ENCODE measurements around the gene NMBR.

DNA sequence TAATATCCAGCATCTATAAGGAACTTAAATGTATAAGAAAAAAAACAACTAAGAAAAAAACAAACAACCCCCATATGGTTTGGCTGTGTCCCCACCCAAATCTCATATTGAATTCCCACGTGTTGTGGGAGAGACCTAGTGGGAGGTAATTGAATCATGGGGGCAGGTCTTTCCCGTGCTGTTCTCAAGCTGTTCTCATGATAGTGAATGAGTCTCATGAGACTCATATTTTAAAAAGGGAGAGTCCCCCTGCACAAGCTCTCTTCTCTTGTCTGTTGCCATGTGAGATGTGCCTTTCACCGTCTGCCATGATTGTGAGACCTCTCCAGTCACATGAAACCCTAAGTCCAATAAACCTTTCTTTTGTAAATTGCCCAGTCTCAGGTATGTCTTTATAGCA is 119.8 kb downstream of the NMBR start:
- TF ChIP-seq, protein P1, sequence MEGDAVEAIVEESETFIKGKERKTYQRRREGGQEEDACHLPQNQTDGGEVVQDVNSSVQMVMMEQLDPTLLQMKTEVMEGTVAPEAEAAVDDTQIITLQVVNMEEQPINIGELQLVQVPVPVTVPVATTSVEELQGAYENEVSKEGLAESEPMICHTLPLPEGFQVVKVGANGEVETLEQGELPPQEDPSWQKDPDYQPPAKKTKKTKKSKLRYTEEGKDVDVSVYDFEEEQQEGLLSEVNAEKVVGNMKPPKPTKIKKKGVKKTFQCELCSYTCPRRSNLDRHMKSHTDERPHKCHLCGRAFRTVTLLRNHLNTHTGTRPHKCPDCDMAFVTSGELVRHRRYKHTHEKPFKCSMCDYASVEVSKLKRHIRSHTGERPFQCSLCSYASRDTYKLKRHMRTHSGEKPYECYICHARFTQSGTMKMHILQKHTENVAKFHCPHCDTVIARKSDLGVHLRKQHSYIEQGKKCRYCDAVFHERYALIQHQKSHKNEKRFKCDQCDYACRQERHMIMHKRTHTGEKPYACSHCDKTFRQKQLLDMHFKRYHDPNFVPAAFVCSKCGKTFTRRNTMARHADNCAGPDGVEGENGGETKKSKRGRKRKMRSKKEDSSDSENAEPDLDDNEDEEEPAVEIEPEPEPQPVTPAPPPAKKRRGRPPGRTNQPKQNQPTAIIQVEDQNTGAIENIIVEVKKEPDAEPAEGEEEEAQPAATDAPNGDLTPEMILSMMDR (IDR thresholded peaks at IDR 0.05) = no peak
- no peak for TF ChIP-seq POLR2A (IDR thresholded peaks at IDR 0.05)
